C4-2B (cell line): ENCODE measurements around the gene RPS6KA4.

Experiments
- H3K27ac ChIP-seq: fragments of 450-650 bp; 2 replicates; pipeline ENCODE4 v1.5.1; 2017
- ZFX ChIP-seq: fragments of 450-650 bp; IDR thresholded peaks from 2 replicates; pipeline ENCODE4 v1.6.1; 2017
- TF ChIP-seq, protein P1 (sequence below): fragments of 450-650 bp; conservative IDR thresholded peaks from 2 replicates; pipeline ENCODE4 v1.5.1; 2017; ENCODE audit warnings: mild to moderate bottlenecking

Gene RPS6KA4

DNA sequence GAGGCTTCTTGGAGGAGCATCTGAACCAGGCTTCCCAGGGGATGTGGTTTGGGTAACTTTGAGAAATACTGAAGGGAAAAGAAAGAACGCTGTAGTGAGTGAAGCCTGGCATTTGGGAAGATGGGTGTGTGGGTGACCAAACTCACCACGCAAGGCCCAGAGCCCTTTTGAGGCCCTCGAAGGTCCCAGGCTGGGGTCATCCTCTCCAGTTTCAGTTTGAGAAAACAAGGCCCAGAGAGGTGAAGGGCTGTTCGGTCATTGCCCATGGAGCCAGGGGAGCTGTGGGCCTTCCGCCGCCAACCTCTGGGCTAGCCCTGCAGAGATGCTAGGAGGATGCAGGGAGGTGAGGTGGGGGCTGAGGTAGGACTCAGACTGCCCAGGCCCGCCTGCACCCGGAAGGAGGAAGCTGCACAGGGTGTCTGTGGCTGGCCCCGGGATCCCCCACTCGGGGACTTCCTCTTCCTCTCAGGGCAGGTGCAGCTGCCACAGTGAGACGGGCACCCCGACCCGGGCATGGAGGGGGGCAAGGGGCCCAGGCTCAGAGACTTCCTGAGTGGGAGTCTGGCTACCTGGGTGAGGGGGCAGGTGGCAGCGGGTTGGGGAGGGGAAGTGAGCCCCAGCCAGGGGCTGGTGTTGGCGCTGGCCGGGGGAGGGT lies 19.1 kb upstream of the RPS6KA4 start, which contains the start of gene CCDC88B:
TSS of gene CCDC88B (plus strand) at position 451 of the 655 bp plus-strand sequence. CDS start at position 514, 63 bp downstream.
- no peak within 1 kb of the TSS for H3K27ac ChIP-seq
- TF ChIP-seq ZFX, result no peak
- TF ChIP-seq, protein P1, sequence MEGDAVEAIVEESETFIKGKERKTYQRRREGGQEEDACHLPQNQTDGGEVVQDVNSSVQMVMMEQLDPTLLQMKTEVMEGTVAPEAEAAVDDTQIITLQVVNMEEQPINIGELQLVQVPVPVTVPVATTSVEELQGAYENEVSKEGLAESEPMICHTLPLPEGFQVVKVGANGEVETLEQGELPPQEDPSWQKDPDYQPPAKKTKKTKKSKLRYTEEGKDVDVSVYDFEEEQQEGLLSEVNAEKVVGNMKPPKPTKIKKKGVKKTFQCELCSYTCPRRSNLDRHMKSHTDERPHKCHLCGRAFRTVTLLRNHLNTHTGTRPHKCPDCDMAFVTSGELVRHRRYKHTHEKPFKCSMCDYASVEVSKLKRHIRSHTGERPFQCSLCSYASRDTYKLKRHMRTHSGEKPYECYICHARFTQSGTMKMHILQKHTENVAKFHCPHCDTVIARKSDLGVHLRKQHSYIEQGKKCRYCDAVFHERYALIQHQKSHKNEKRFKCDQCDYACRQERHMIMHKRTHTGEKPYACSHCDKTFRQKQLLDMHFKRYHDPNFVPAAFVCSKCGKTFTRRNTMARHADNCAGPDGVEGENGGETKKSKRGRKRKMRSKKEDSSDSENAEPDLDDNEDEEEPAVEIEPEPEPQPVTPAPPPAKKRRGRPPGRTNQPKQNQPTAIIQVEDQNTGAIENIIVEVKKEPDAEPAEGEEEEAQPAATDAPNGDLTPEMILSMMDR, result no peak

DNA sequence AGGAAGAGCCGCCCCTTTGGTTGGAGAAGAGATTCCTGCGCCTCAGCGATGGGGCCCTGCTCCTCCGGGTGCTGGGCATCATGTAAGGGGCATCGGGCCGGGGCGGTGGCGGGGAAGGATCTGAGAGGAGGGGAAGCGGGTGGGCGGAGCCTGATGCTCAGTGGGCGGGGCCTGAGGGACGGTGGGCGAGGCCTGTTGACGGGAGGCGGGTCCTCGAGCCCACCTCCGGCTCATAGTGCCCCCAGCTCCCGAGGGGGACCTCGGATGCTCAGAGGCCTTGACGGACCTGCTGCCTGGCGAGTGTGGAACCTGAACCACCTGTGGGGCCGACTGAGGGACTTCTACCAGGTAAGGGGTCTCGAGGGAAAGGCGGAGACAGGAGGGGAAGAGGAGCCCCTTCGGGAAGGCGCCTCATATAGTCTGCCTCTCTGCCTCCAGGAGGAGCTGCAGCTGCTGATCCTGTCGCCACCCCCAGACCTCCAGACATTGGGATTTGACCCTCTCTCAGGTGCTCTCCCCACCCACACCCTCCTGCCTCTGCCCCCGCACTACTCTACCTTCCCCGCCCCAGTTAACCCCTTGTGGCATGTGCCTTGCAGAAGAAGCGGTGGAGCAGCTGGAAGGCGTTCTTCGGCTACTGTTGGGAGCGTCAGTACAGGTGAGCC lies 18.2 kb upstream of the RPS6KA4 start:
- no peak overlapping the region for H3K27ac ChIP-seq
- TF ChIP-seq, protein P1, result no peak
- TF ChIP-seq ZFX, result no peak

DNA sequence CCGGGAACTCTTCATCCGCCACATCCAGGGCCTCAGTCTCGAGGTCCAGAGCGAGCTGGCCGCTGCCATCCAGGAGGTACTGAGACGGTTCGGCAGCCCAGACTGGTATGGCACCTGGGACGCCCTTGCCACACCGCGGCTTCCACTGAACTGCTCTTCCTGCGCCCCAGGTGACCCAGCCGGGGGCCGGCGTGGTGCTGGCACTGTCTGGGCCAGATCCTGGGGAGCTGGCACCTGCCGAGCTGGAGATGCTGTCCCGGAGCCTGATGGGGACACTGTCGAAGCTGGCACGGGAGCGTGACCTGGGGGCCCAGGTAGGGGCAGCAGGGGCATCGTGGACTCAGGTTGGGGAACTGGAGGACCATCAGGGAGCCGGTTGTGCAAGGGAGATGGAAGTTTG lies 17.5 kb upstream of the RPS6KA4 start:
- H3K27ac ChIP-seq, result no peak overlapping the region; the same call in 1 of the 2 replicates
- TF ChIP-seq, protein P1, result no peak
- no peak for TF ChIP-seq ZFX

GRCh38 chr11:64341851-64342791 lies 16.8 kb upstream of the RPS6KA4 start:
- H3K27ac ChIP-seq, result peak overlapping the region; percentile 66
- TF ChIP-seq, protein P1, result peak; percentile 78
- peak; percentile 79; the same call in 1 of the 2 replicates for TF ChIP-seq ZFX

DNA sequence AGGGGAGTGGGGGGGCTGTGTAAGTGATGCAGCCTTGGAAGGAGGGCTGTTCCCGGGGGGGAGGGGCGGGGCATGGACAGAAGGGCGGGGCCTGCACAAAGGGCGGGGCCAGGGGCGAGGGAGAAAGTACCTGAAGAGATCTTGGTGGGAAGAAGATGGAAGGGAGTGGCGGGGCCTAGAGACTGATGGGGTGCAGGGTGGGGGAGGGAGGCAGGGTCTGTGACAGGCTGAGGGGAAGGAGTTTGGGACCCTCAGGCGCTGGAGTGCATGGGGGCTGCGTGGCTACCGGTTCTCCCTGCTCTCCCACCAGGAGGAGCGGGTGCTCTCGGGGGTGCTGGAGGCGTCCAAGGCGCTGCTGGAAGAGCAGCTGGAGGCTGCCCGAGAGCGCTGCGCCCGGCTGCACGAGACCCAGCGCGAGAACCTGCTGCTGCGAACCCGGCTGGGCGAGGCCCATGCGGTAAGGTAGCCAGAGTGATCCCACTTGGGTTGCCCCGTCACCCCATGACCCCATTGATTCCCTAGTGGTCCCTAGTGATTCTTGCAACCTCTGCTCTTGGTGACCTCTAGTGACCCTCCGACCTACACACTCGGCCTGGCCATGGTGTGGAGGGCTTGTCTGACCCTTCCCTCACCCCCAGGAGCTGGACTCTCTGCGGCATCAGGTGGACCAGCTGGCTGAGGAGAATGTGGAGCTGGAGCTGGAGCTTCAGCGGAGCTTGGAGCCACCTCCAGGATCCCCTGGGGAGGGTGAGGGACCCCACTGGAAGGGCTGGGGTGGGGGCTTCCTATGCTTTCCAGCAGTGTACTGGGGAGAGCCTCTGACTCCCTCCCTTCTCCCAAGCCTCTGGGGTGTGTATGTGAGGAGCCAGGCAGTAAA lies 15.9 kb upstream of the RPS6KA4 start:
- TF ChIP-seq, protein P1, result no peak
- TF ChIP-seq ZFX, result no peak
- H3K27ac ChIP-seq, result peak overlapping the region; percentile 66; the same call in 1 of the 2 replicates

DNA sequence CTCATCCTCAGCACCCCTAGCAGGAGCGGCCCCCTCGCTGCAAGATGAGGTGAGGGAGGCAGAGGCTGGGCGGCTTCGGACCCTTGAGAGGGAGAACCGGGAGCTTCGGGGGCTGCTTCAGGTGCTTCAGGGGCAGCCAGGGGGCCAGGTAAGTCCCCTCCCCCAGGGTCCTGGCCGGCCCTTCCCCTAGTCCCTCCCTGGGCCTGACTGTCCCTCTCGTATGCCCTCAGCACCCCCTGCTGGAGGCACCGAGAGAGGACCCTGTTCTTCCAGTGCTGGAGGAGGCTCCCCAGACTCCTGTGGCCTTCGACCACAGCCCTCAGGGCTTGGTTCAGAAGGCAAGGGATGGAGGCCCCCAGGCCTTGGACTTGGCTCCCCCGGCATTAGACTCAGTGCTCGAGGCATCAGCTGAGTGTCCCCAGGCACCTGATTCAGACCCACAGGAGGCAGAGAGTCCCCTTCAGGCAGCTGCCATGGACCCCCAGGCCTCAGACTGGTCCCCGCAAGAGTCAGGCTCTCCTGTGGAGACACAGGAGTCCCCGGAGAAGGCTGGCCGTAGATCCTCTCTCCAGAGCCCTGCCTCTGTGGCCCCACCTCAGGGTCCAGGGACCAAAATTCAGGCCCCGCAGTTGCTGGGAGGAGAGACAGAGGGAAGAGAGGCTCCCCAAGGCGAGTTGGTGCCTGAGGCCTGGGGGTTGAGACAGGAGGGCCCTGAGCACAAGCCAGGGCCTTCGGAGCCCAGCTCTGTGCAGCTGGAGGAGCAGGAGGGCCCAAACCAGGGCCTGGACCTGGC lies 15.0 kb upstream of the RPS6KA4 start:
- no peak overlapping the region for H3K27ac ChIP-seq
- TF ChIP-seq, protein P1, result no peak; the same call in 1 of the 2 replicates
- TF ChIP-seq ZFX, result no peak
